ENCODE data around the gene SLC1A3.

SLC1A3 gene

GRCh38 chr5:36689225-36689624 lies 82.8 kb downstream of the SLC1A3 start:
- DNase-seq = no peak

DNA sequence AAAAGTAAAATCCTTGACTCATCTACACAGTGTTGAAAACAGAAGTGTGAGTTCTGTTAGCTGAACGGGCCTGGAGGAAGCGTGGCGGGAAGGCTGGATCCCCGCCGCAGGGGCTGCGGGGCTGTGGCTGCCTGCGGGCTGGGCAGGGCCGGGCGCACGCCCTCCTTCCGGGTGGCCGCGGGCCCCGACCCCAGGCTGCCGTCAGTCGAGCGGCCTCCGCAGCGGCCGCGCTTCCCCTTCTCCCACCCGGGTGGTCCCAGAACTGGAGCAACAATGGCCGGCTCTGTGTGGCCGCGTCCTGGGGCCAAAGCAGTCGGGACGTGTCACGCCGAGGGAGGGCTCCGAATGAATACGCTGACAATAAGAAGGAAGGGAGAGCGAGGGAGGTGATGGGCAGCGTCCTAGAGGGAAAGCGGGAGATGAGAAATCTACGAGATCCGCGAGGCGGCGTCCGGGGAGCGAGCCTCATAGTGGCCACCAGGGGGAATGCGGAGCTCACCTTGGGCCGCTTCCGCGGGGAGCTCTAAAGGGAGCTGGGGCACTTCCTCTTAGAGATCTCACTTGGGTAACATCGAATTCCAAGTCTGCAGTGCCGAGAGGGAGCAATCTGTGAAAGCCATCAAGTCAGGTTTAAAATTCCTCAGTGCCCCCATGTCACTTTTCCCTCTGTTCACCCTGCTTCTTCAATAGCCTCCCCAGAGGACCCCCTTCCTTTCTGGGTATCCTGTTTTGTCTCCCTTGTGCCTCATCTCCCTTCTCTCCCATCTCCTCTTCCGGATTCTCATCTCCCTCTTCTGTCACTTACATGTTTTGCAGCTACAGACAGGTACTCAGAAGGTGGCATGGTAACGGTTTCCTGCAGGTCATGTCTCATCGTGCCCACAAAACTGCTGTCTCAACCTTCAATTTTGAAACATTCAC lies 83.9 kb downstream of the SLC1A3 start:
- DNase-seq = peak; percentile 92

DNA sequence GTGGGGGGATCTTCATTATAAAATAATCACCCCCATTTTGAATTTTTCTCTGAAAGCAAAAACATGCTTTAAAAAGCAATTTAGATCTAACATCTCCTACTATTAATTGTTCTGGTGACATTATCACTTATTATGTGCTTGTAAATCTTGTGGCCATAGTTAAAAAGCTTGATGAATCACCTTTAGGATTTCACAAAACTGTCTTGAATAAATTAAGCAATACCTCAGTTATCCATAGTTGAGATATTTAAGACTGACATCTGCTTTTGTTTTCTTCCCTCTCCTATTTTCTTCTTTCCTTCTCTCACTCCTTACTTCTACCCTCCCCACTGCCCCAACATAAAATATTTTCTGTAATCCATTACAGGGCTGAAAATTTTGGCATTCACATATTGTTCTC lies 84.8 kb downstream of the SLC1A3 start:
- no peak for DNase-seq

DNA sequence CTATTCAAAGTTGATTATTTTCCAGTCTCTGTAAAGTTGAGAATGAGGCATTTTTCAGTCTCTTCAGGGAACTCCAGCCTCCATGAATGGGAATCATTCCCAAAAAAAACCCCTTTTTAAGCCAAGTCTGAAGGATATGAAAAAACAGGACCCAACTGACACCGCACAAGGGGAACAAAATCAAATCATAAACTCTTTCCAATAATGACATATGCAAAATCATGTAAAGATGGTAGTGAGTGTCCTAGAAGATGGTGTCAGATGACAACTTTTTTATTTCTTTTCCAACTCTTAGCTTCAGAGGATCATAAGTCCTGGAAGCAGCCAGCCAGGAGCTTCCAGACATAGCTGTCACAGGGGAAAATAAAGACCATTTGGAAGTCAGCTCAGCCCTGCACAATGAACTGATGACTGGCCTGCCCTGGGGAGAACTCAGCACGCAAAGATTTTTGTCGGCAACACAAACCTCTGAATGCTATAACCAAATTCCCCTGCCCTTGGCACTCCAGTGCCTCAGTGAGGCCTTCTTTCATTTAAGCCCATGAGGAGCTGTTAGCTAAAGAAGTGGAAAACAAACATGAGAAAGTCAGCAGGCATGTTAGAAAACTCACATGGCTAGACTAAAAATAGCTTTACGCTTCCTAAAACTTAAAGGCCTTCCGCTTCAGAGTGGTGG lies 85.4 kb downstream of the SLC1A3 start:
- no peak for DNase-seq

- peak; percentile 46 for DNase-seq
These were observed 86.7 kb downstream of the SLC1A3 start for GRCh38 chr5:36692791-36693763.

DNA sequence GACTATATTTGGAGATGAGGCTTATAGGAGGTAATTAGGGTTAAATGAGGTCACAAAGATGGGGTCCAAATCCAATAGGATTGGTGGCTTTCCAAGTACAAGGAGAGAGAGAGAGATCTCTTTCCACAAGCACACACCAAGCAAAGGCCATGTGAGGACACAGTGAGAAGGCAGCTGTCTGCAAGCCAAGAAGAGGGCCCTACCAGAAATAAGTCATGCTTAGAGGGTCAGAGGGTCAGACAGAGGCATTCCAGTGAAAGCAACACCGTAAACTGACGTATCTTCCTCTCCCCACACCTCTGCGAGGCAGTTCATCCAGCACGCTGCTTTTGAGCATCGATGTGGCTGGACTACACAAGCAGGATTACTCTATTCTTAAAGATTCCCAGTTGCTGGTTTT lies 87.9 kb downstream of the SLC1A3 start:
- no peak for DNase-seq

DNA sequence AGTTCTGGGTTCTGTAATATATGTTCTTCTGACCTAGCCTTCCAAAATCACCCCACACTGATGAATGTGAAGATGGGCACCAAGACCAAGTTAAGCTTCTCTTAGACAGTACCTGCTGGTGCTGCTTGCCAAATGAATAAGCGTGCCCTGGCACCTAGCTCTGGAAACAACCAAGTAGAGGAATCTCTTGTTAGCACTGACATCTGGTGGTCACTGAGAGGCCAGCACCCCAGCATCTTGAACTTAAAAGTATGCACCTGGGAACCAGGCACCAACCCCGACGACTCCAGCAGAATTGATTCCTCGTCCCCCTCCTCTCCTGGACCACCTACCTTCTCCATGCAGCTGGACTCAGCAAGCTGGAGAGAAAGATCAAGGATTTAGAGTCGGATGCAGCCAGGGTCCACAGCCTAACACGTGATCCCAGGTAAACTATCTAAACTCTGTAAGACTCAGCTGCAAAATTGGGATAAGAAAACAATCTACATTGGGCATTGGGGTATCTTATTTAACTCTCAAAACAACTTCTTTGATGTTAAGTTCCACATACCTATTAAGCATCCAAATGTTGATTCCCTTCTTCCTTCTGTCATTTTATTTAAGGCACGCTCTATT lies 89.8 kb downstream of the SLC1A3 start:
- DNase-seq = peak; percentile 49

DNA sequence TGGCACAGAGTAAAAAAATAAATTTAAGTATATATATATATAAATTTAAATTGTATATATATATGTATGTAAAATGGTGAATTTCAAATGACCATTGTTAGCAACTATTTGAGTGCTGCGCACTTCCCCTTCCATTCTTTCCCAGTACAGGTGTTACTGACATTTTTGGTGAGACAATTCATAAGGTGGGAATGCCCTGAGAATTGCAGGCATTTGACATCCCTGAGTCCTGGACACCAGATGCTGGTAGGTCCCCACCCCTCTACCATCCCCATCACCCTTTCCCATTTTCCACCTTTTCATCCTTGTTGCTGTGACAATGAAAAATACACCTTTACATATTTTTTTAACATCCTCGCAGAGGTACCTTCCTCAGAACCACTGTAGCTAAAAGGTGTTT lies 91.6 kb downstream of the SLC1A3 start:
- no peak for DNase-seq

GRCh38 chr5:36701085-36701698 lies 94.8 kb downstream of the SLC1A3 start:
- DNase-seq = no peak

GRCh38 chr5:36703245-36703860 lies 96.9 kb downstream of the SLC1A3 start:
- no peak for DNase-seq

- no peak for DNase-seq
These were observed 97.7 kb downstream of the SLC1A3 start for GRCh38 chr5:36704131-36704530.

DNA sequence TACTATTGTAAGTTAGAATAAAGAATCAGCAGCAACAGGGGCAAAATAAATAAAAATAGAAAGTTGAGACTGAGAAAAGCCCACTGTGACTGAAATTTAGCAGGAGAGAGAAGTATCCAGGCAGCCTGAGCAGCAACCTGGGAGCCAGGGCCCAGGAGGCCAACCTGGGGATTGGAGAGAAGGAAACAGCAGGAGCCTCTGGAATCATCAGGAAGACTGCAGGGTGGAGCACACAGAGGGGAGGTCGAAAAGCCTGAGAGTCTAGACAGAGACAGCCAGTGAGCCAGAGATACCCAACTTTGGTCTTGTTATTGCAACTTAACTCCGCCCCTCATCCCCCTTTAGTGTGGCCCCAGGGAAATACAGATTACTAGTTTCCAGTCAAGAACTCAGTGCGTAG lies 98.6 kb downstream of the SLC1A3 start:
- DNase-seq = no peak

- no peak for DNase-seq
These were observed 100.3 kb downstream of the SLC1A3 start for GRCh38 chr5:36706662-36707061.

GRCh38 chr5:36708996-36709395 lies 102.6 kb downstream of the SLC1A3 start:
- no peak for DNase-seq

DNA sequence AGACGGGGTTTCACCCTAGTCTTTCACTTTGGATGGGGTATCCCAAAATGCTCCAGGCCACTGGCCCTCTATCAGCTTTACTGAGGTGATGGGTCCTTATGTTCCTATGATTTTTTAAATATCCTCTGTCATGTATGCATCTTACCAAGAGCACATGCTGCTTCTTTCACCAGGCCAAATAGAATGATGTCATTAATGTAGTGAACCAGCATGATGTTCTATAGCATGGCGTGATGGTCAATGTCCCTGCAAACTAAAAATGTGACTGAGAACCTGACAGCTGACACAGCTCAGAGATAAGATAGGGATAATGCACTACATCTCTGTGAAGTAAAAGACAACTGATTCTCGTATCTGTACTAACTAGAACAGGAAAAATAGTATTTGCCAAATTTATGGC lies 103.6 kb downstream of the SLC1A3 start:
- DNase-seq = no peak

- no peak for DNase-seq
These were observed 106.3 kb downstream of the SLC1A3 start for GRCh38 chr5:36712706-36713105.

GRCh38 chr5:36713541-36713940 lies 107.1 kb downstream of the SLC1A3 start:
- no peak for DNase-seq

DNA sequence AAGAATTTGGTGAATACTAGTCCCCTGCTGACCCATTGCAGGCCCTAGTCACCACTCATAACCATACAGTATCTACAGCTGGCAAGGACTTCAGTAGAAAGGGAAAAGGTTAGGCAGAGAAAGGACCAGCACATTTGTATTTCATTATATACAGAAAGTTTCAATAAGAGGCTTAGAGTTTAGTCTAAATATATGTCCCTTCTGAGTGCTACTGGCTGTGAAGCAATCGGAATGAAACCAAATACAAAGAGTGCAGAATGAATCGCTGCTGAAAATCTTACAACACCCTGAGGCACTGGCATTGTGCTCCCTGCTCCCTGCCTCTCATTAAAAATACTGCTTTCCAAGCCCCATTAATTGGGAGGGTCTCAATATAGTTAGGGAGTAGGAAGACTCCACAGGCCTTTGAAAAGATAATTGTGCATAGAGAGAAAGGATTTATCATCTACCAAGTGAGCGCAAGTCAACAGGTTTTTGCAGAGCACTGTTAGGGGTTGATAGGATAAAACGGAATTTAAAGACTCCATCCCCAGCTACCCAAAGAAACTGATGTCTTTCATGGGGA lies 110.8 kb downstream of the SLC1A3 start:
- no peak for DNase-seq

GRCh38 chr5:36719282-36719681 lies 112.9 kb downstream of the SLC1A3 start:
- DNase-seq = no peak

DNA sequence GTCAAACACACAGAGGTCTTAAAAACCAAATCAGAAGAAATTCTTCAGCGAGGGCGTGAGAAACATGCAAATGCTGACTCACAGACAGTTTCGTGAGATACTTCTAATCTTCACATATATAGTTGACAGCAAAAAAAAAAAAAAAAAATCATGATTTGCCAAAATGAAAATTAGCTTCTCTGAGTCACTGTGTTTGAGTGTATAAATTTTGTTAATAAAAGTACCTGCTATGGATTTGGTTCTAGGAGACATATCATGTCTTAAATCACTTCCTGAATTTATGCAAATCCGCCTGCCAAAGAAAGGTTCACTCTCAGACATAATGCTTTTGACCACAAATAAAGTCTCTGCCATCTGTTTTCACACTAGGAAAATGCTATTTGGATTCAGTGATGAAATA lies 114.3 kb downstream of the SLC1A3 start:
- no peak for DNase-seq

DNA sequence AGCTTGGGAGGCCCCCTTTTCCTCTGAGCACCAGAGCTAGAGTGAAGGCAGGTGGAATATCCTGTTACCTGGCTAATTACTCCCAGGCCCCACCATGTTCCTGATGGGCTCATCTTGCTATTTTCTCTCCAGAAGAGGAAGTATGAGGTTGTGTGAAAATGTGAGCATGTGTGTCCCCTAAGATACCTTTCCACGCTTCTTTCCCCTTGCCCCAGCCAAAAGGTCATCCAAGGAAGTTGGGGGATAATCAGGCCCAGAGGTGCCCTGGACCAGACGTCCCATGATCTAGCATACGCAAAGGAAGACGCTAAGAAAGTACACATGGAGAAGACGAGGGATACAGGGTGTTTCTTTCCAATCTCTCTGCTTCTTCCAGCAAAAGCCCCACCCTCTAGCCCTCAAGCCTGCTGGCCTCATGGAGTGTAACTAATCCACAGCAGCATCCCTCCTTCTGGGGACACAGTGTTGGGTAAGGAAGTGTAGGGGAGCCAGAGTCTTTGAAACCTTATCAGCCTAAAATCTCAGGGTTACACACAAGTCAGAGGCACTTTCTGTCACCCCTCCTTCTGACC lies 115.3 kb downstream of the SLC1A3 start:
- no peak for DNase-seq
